Measurements from ENCODE around the gene SYNM.

- TF ChIP-seq CTCF (conservative IDR thresholded peaks at IDR 0.05; ENCODE audit: low read depth, low read length), result no peak
- TF ChIP-seq EZH2 (IDR thresholded peaks at IDR 0.05; ENCODE audit: borderline replicate concordance, low read depth, low read length, poor library complexity, severe bottlenecking), result no peak
Observed at GRCh38 chr15:99146661-99147060, 41.8 kb downstream of the SYNM start.

Measured in A673 (cell line).